Stimulated activated CD8-positive, alpha-beta memory T cell treated with anti-CD3 and anti-CD28 coated beads, Interleukin-7, amount 100 ng/mL, for 48 hours (primary cell): ENCODE results near the gene LRRN4.
"Not testable (repeated sequence)": the region's sequence is repeated elsewhere in the genome, so short reads cannot be mapped to it uniquely, and the experiment has no call there.

ENCODE experiments used
- DNase-seq, 2 donors: peaks; one replicate each; pipeline ENCODE4 v3.0.0-alpha.2; 2020; ENCODE audit warnings: low read depth in 1 of 2; ENCODE audit errors: extremely low read depth in 1 of 2

Gene LRRN4

GRCh38 chr20:6060213-6060612 is 6.4 kb upstream of the LRRN4 start:
- no peak for DNase-seq

GRCh38 chr20:6058684-6059295 is 4.9 kb upstream of the LRRN4 start:
- DNase-seq: no peak

GRCh38 chr20:6057691-6058090 is 3.8 kb upstream of the LRRN4 start:
- no peak for DNase-seq

GRCh38 chr20:6057139-6057538 is 3.3 kb upstream of the LRRN4 start:
- no peak for DNase-seq

GRCh38 chr20:6055981-6056569 is 2.2 kb upstream of the LRRN4 start:
- no peak for DNase-seq

- no peak for DNase-seq
Measured at GRCh38 chr20:6055161-6055783, 1.4 kb upstream of the LRRN4 start.

GRCh38 chr20:6054689-6055051 is 810 bp upstream of the LRRN4 start:
- not testable (repeated sequence) for DNase-seq

- DNase-seq: no peak
Measured at GRCh38 chr20:6053064-6053775, 640 bp downstream of the LRRN4 start.

- no peak for DNase-seq
Measured at GRCh38 chr20:6051505-6051904, 2.4 kb downstream of the LRRN4 start.

GRCh38 chr20:6048391-6048790 is 5.5 kb downstream of the LRRN4 start:
- no peak for DNase-seq

GRCh38 chr20:6046432-6046831 is 7.4 kb downstream of the LRRN4 start:
- no peak for DNase-seq

- no peak for DNase-seq
Measured at GRCh38 chr20:6045566-6045965, 8.3 kb downstream of the LRRN4 start.

- no peak for DNase-seq
Measured at GRCh38 chr20:6044115-6044514, 9.7 kb downstream of the LRRN4 start.

GRCh38 chr20:6041808-6042265 is 12.0 kb downstream of the LRRN4 start:
- DNase-seq: no peak

- no peak for DNase-seq
Measured at GRCh38 chr20:6040958-6041807, 12.7 kb downstream of the LRRN4 start.

GRCh38 chr20:6040540-6040939 is 13.3 kb downstream of the LRRN4 start:
- DNase-seq: no peak

- no peak for DNase-seq
Measured at GRCh38 chr20:6039766-6040165, 14.1 kb downstream of the LRRN4 start.

- no peak for DNase-seq
Measured at GRCh38 chr20:6038256-6038655, 15.6 kb downstream of the LRRN4 start.

GRCh38 chr20:6037082-6037481 is 16.8 kb downstream of the LRRN4 start:
- DNase-seq: no peak

- DNase-seq: no peak
Measured at GRCh38 chr20:6036213-6036612, 17.6 kb downstream of the LRRN4 start.
